GM18951 (cell line): ENCODE measurements around the gene HADH.
"Not testable (repeated sequence)": the region's sequence is repeated elsewhere in the genome, so short reads cannot be mapped to it uniquely, and the experiment has no call there.

ENCODE experiments used
- POLR2A ChIP-seq: IDR thresholded peaks from 4 replicates; pipeline ENCODE4 v1.6.1; 2011; ENCODE audit warnings: mild to moderate bottlenecking; ENCODE audit not compliant: insufficient read length, insufficient read depth; ENCODE audit errors: extremely low read depth
- in situ Hi-C: fragments of 300-500 bp; cut with MboI; formaldehyde crosslinking; loops from one replicate; pipeline ENCODE4 v1.12.0; 2022; ENCODE audit warnings: low sequenced_read_pairs, mixed read lengths, inconsistent platforms; ENCODE audit not compliant: unreplicated experiment

Gene HADH

GRCh38 chr4:108047199-108047598 is 57.5 kb downstream of the HADH start:
- in situ Hi-C loops = loop anchor here (10.0 kb wide), 1 partner anchor 118 kb away; the partner anchor contains the start of gene LEF1
- no peak for TF ChIP-seq POLR2A

GRCh38 chr4:108048157-108048556 is 58.5 kb downstream of the HADH start:
- TF ChIP-seq POLR2A = no peak
- in situ Hi-C loops = loop anchor here (10.0 kb wide), 1 partner anchor 117 kb away; the partner anchor contains the start of gene LEF1

- TF ChIP-seq POLR2A = no peak
- in situ Hi-C loops = loop anchor here (10.0 kb wide), 1 partner anchor 116 kb away; the partner anchor contains the start of gene LEF1
Observed at GRCh38 chr4:108048997-108049396, 59.3 kb downstream of the HADH start.

GRCh38 chr4:108049406-108049805 is 59.7 kb downstream of the HADH start:
- TF ChIP-seq POLR2A = no peak

GRCh38 chr4:108050166-108051111 is 60.8 kb downstream of the HADH start:
- in situ Hi-C loops = not testable (repeated sequence)

More at GRCh38 chr4:108049406-108049805, 59.7 kb downstream of the HADH start:
- in situ Hi-C loops = loop anchor here (10.0 kb wide), 1 partner anchor 115 kb away; the partner anchor contains the start of gene LEF1

GRCh38 chr4:108051343-108051742 is 61.7 kb downstream of the HADH start:
- in situ Hi-C loops = no loop called here

GRCh38 chr4:108052558-108053120 is 63.0 kb downstream of the HADH start:
- TF ChIP-seq POLR2A = no peak
- in situ Hi-C loops = no loop called here

More at GRCh38 chr4:108051343-108051742, 61.7 kb downstream of the HADH start:
- no peak for TF ChIP-seq POLR2A

GRCh38 chr4:108053251-108053711 is 63.6 kb downstream of the HADH start:
- no peak for TF ChIP-seq POLR2A
- in situ Hi-C loops = no loop called here

GRCh38 chr4:108054025-108054638 is 64.4 kb downstream of the HADH start:
- no peak for TF ChIP-seq POLR2A
- in situ Hi-C loops = no loop called here

- TF ChIP-seq POLR2A = no peak
- in situ Hi-C loops = no loop called here
Observed at GRCh38 chr4:108055787-108056186, 66.1 kb downstream of the HADH start.

- TF ChIP-seq POLR2A = no peak
- in situ Hi-C loops = no loop called here
Observed at GRCh38 chr4:108056418-108056817, 66.7 kb downstream of the HADH start.

GRCh38 chr4:108058685-108059440 is 69.2 kb downstream of the HADH start:
- in situ Hi-C loops = no loop called here
- TF ChIP-seq POLR2A = no peak
